ENCODE measurements around the gene MAD1L1.

MAD1L1 gene

GRCh38 chr7:1956141-1956540, 276.6 kb downstream of the MAD1L1 start:
- no peak for TF ChIP-seq GATA2 (IDR thresholded peaks at IDR 0.05; ENCODE audit: low read depth, low read length)
- no peak for TF ChIP-seq GATA3 (IDR thresholded peaks at IDR 0.05; ENCODE audit: low read depth, low read length)

- no peak for TF ChIP-seq GATA3 (IDR thresholded peaks at IDR 0.05; ENCODE audit: low read depth, low read length)
- no peak for TF ChIP-seq GATA2 (IDR thresholded peaks at IDR 0.05; ENCODE audit: low read depth, low read length)
Observed at GRCh38 chr7:1954366-1955004, 278.3 kb downstream of the MAD1L1 start.

- TF ChIP-seq GATA3 (IDR thresholded peaks at IDR 0.05; ENCODE audit: low read depth, low read length) (no peak), GATA2 (IDR thresholded peaks at IDR 0.05; ENCODE audit: low read depth, low read length) (no peak)
Observed at GRCh38 chr7:1953199-1954190, 279.2 kb downstream of the MAD1L1 start.

- TF ChIP-seq GATA2 (IDR thresholded peaks at IDR 0.05; ENCODE audit: low read depth, low read length) = no peak
- TF ChIP-seq GATA3 (IDR thresholded peaks at IDR 0.05; ENCODE audit: low read depth, low read length) = no peak
Observed at GRCh38 chr7:1952781-1953180, 280.0 kb downstream of the MAD1L1 start.

- TF ChIP-seq GATA2 (IDR thresholded peaks at IDR 0.05; ENCODE audit: low read depth, low read length) (no peak), GATA3 (IDR thresholded peaks at IDR 0.05; ENCODE audit: low read depth, low read length) (no peak)
Observed at GRCh38 chr7:1952169-1952760, 280.5 kb downstream of the MAD1L1 start.

GRCh38 chr7:1951600-1951999, 281.1 kb downstream of the MAD1L1 start:
- no peak for TF ChIP-seq GATA3 (IDR thresholded peaks at IDR 0.05; ENCODE audit: low read depth, low read length)
- no peak for TF ChIP-seq GATA2 (IDR thresholded peaks at IDR 0.05; ENCODE audit: low read depth, low read length)

- no peak for TF ChIP-seq GATA2 (IDR thresholded peaks at IDR 0.05; ENCODE audit: low read depth, low read length)
- TF ChIP-seq GATA3 (IDR thresholded peaks at IDR 0.05; ENCODE audit: low read depth, low read length) = no peak
Observed at GRCh38 chr7:1951159-1951536, 281.6 kb downstream of the MAD1L1 start.

GRCh38 chr7:1950452-1951158, 282.1 kb downstream of the MAD1L1 start:
- TF ChIP-seq GATA2 (IDR thresholded peaks at IDR 0.05; ENCODE audit: low read depth, low read length) (no peak), GATA3 (IDR thresholded peaks at IDR 0.05; ENCODE audit: low read depth, low read length) (no peak)

- TF ChIP-seq GATA3 (IDR thresholded peaks at IDR 0.05; ENCODE audit: low read depth, low read length) (no peak), GATA2 (IDR thresholded peaks at IDR 0.05; ENCODE audit: low read depth, low read length) (no peak)
Observed at GRCh38 chr7:1950066-1950451, 282.7 kb downstream of the MAD1L1 start.

- no peak for TF ChIP-seq GATA2 (IDR thresholded peaks at IDR 0.05; ENCODE audit: low read depth, low read length)
- no peak for TF ChIP-seq GATA3 (IDR thresholded peaks at IDR 0.05; ENCODE audit: low read depth, low read length)
Observed at GRCh38 chr7:1949681-1950055, 283.1 kb downstream of the MAD1L1 start.

GRCh38 chr7:1948887-1949680, 283.7 kb downstream of the MAD1L1 start:
- TF ChIP-seq GATA3 (IDR thresholded peaks at IDR 0.05; ENCODE audit: low read depth, low read length) = no peak
- TF ChIP-seq GATA2 (IDR thresholded peaks at IDR 0.05; ENCODE audit: low read depth, low read length) = no peak

GRCh38 chr7:1948301-1948796, 284.4 kb downstream of the MAD1L1 start:
- TF ChIP-seq GATA2 (IDR thresholded peaks at IDR 0.05; ENCODE audit: low read depth, low read length) = no peak

- TF ChIP-seq GATA2 (IDR thresholded peaks at IDR 0.05; ENCODE audit: low read depth, low read length) = no peak
- no peak for TF ChIP-seq GATA3 (IDR thresholded peaks at IDR 0.05; ENCODE audit: low read depth, low read length)
Observed at GRCh38 chr7:1947586-1948217, 285.0 kb downstream of the MAD1L1 start.
